A549 (cell line): ENCODE data around the gene ABL1.

ENCODE experiments used
- CEBPB ChIP-seq, 2 experiments: fragments of >200 bp in 1 of 2; sonication (Bioruptor Twin) in 1 of 2; formaldehyde crosslinking in 1 of 2; IDR thresholded peaks; 2 replicates each; pipeline ENCODE4 v1.6.1; 2012 to 2016
- CTCF ChIP-seq: fragments of >200 bp; sonication (Bioruptor Twin); formaldehyde crosslinking; IDR thresholded peaks from 3 replicates; pipeline ENCODE4 v1.5.1; 2016
- JUN ChIP-seq, 2 experiments: fragments of >200 bp; sonication (Bioruptor Twin); formaldehyde crosslinking; IDR thresholded peaks; 2 replicates in 1 of 2; 3 replicates in 1 of 2; pipeline ENCODE4 v1.6.1; 2016 to 2017
- POLR2A ChIP-seq: IDR thresholded peaks from 2 replicates; pipeline ENCODE4 v1.6.1; 2012; ENCODE audit warnings: mild to moderate bottlenecking, low read length
- RAD21 ChIP-seq, 2 experiments: fragments of >200 bp in 1 of 2; sonication (Bioruptor Twin) in 1 of 2; formaldehyde crosslinking in 1 of 2; IDR thresholded peaks in 1 of 2; conservative IDR thresholded peaks in 1 of 2; 2 replicates in 1 of 2; 3 replicates in 1 of 2; pipeline ENCODE4 v1.6.1; 2012 to 2018; ENCODE audit warnings: inconsistent platforms in 1 of 2
- ZFP36 ChIP-seq: fragments of 450-650 bp; IDR thresholded peaks from 2 replicates; pipeline ENCODE4 v1.6.1; 2014; ENCODE audit warnings: borderline replicate concordance; ENCODE audit not compliant: partially characterized antibody
- ZNF302 ChIP-seq: fragments of 250-450 bp; sonication (Bioruptor Pico); IDR thresholded peaks from 2 replicates; pipeline ENCODE4 v1.9.0; 2021; ENCODE audit warnings: inconsistent platforms, mild to moderate bottlenecking, moderate library complexity
- TF ChIP-seq, protein P1 (sequence below): fragments of 450-650 bp; IDR thresholded peaks from 2 replicates; pipeline ENCODE4 v1.6.1; 2014; ENCODE audit warnings: antibody characterized with exemption

DNA sequence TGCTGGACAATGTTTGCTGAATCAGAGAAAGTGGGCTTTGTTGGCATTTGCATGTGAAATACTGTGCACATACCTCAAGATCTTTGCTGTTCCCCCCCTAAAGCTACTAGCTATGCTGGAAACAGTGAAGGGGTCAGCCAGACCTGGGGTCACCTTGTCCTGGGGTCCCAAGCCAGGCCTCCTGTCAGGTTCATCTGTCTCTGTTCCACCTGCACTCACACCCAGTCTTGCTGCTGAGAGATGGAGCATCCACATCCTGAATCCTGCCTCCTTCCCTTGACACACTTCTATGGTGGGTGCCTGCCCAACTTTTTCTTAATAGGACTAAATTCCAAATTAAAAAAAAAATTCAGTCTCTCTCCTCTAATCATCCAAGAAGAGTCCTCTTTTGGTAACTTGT lies 4.0 kb upstream of the ABL1 start:
- TF ChIP-seq CTCF = no peak
- no peak for TF ChIP-seq POLR2A
- TF ChIP-seq, protein P1, sequence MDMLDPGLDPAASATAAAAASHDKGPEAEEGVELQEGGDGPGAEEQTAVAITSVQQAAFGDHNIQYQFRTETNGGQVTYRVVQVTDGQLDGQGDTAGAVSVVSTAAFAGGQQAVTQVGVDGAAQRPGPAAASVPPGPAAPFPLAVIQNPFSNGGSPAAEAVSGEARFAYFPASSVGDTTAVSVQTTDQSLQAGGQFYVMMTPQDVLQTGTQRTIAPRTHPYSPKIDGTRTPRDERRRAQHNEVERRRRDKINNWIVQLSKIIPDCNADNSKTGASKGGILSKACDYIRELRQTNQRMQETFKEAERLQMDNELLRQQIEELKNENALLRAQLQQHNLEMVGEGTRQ = no peak
- no peak for TF ChIP-seq JUN (IDR thresholded peaks at IDR 0.05)
- TF ChIP-seq ZNF302 (CRISPR knock-in tag) = no peak
- no peak for TF ChIP-seq RAD21 (conservative IDR thresholded peaks at IDR 0.05 in 1 of 2, IDR thresholded peaks at IDR 0.05 in 1 of 2)
- no peak for TF ChIP-seq ZFP36
- TF ChIP-seq CEBPB (IDR thresholded peaks at IDR 0.05) = no peak
